Loucy (cell line): ENCODE measurements around the gene MAP2.

Experiments used
- H2AFZ ChIP-seq: fragments of 200-600 bp; sonication (generic); 2 replicates; pipeline ENCODE4 v1.6.0; 2016; ENCODE audit warnings: antibody characterized with exemption, mild to moderate bottlenecking, low read length, moderate library complexity
- H3F3A ChIP-seq: fragments of 200-600 bp; 2 replicates; pipeline ENCODE4 v1.6.0; 2016; ENCODE audit warnings: antibody characterized with exemption, low read depth, mild to moderate bottlenecking
- H3K27me3 ChIP-seq: fragments of 200-600 bp; sonication (generic); 2 replicates; pipeline ENCODE4 v1.6.1; 2014; ENCODE audit warnings: low read length, mild to moderate bottlenecking; ENCODE audit not compliant: insufficient read depth, poor library complexity, severe bottlenecking
- H3K36me3 ChIP-seq: fragments of 200-600 bp; sonication (generic); 2 replicates; pipeline ENCODE4 v1.6.1; 2016; ENCODE audit warnings: low read length; ENCODE audit not compliant: insufficient read depth
- H3K4me1 ChIP-seq: fragments of 200-600 bp; sonication (generic); 2 replicates; pipeline ENCODE4 v1.5.1; 2014; ENCODE audit warnings: low read length, mild to moderate bottlenecking; ENCODE audit not compliant: insufficient read depth, poor library complexity, severe bottlenecking
- H3K4me2 ChIP-seq: fragments of 200-600 bp; sonication (generic); 2 replicates; pipeline ENCODE4 v1.6.0; 2014; ENCODE audit warnings: antibody characterized with exemption, low read length, low read depth, mild to moderate bottlenecking; ENCODE audit not compliant: poor library complexity, severe bottlenecking
- H3K4me3 ChIP-seq: fragments of 200-600 bp; sonication (generic); 2 replicates; pipeline ENCODE4 v1.5.1; 2014; ENCODE audit warnings: low read length, mild to moderate bottlenecking, mixed read lengths; ENCODE audit not compliant: poor library complexity, severe bottlenecking
- H3K79me2 ChIP-seq: fragments of 200-600 bp; sonication (generic); 2 replicates; pipeline ENCODE4 v1.6.1; 2014; ENCODE audit warnings: low read length; ENCODE audit not compliant: insufficient read depth
- H3K9ac ChIP-seq: fragments of 200-600 bp; sonication (generic); 2 replicates; pipeline ENCODE4 v1.6.0; 2014; ENCODE audit warnings: mild to moderate bottlenecking, low read depth, low read length, moderate library complexity; ENCODE audit not compliant: poor library complexity, severe bottlenecking
- H3K9me2 ChIP-seq: fragments of 200-600 bp; sonication (generic); replicated peaks from 2 replicates; pipeline ENCODE4 v1.6.1; 2016; ENCODE audit warnings: low read depth, low read length, mixed read lengths
- H3K9me3 ChIP-seq: fragments of 200-600 bp; sonication (generic); 2 replicates; pipeline ENCODE4 v1.6.1; 2014; ENCODE audit warnings: mild to moderate bottlenecking, antibody characterized with exemption, low read length, low read depth; ENCODE audit not compliant: insufficient read depth
- H4K20me1 ChIP-seq: fragments of 200-600 bp; sonication (generic); 2 replicates; pipeline ENCODE4 v1.6.0; 2014; ENCODE audit warnings: antibody characterized with exemption, low read length, mild to moderate bottlenecking; ENCODE audit not compliant: insufficient read depth, poor library complexity, severe bottlenecking
- CTCF ChIP-seq: fragments of 200-600 bp; sonication (generic); conservative IDR thresholded peaks from 2 replicates; pipeline ENCODE4 v1.5.1; 2014; ENCODE audit warnings: mild to moderate bottlenecking, antibody characterized with exemption, low read length
- EZH2phosphoT487 ChIP-seq: fragments of 200-600 bp; IDR thresholded peaks from 2 replicates; pipeline ENCODE4 v1.6.1; 2018; ENCODE audit warnings: antibody characterized with exemption, mild to moderate bottlenecking, moderate library complexity, borderline replicate concordance

Gene MAP2

GRCh38 chr2:209523041-209523740 is 99.3 kb downstream of the MAP2 start:
- Histone ChIP-seq H3K4me3 (no peak overlapping the region), H3F3A (no peaks in the 10 kb centered on the region), H3K9ac (no peak overlapping the region), H2AFZ (0 out of 2 replicates have a peak overlapping the region, but pooled peaks have one; percentile 2), H4K20me1 (no peaks in the 10 kb centered on the region), H3K36me3 (no peaks in the 10 kb centered on the region), H3K9me3 (no peaks in the 10 kb centered on the region), H3K79me2 (no peaks in the 10 kb centered on the region), H3K4me1 (peaks cover 23% of the 10 kb centered on the region), H3K4me2 (no peak overlapping the region), H3K9me2 (no peaks in the 10 kb centered on the region), H3K27me3 (no peaks in the 10 kb centered on the region)
- TF ChIP-seq EZH2phosphoT487 (no peak), CTCF (no peak)

GRCh38 chr2:209523867-209524266 is 100.0 kb downstream of the MAP2 start:
- TF ChIP-seq CTCF (no peak), EZH2phosphoT487 (no peak)
- Histone ChIP-seq H3K27me3 (no peaks in the 10 kb centered on the region), H3K9me3 (no peaks in the 10 kb centered on the region)

GRCh38 chr2:209525331-209525730 is 101.5 kb downstream of the MAP2 start:
- no peak overlapping the region for H2AFZ ChIP-seq
- H3K9me3 ChIP-seq: no peaks in the 10 kb centered on the region
- peaks cover 23% of the 10 kb centered on the region for H3K4me1 ChIP-seq
- no peaks in the 10 kb centered on the region for H3K36me3 ChIP-seq
- H3F3A ChIP-seq: no peaks in the 10 kb centered on the region
- no peaks in the 10 kb centered on the region for H3K79me2 ChIP-seq
- no peaks in the 10 kb centered on the region for H3K27me3 ChIP-seq
- H4K20me1 ChIP-seq: no peaks in the 10 kb centered on the region
- H3K9ac ChIP-seq: peak overlapping the region; percentile 37
- H3K4me3 ChIP-seq: peak overlapping the region; percentile 48
- no peaks in the 10 kb centered on the region for H3K9me2 ChIP-seq
- TF ChIP-seq EZH2phosphoT487 (no peak), CTCF (no peak)
- peak overlapping the region; percentile 62 for H3K4me2 ChIP-seq

More at GRCh38 chr2:209523867-209524266, 100.0 kb downstream of the MAP2 start:
- Histone ChIP-seq H3K79me2 (no peaks in the 10 kb centered on the region), H3K4me3 (no peak overlapping the region), H4K20me1 (no peaks in the 10 kb centered on the region), H3K4me1 (peaks cover 23% of the 10 kb centered on the region), H3F3A (no peaks in the 10 kb centered on the region), H2AFZ (no peak overlapping the region), H3K9me2 (no peaks in the 10 kb centered on the region), H3K36me3 (no peaks in the 10 kb centered on the region), H3K9ac (no peak overlapping the region), H3K4me2 (no peak overlapping the region)
